ENCODE data around the gene DXO. TPM values are rescaled to one million over a fixed set of nuclear protein-coding genes. Genes with fewer than 3 reads are reported as not detected.
"Not testable (repeated sequence)": the region's sequence is repeated elsewhere in the genome, so short reads cannot be mapped to it uniquely, and the experiment has no call there.

DXO gene
- polyA plus RNA-seq, 1 experiment: 28.1 TPM

DNA sequence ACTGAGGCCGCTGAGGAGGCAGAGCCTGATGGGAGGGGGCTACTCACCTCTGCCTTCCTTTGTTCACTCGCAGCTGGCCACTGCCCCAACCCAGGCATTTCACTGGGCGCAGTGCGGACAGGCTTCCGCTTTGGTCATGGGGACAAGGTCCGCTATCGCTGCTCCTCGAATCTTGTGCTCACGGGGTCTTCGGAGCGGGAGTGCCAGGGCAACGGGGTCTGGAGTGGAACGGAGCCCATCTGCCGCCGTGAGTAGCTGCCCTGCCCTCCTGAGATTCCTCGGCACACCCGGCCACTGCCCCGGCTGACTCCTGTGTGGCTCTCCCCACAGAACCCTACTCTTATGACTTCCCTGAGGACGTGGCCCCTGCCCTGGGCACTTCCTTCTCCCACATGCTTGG, 38.4 kb downstream of the DXO start:
- POLR2A ChIA-PET: no interaction called here
- CTCF ChIA-PET: no interaction called here
- no peaks in the 10 kb centered on the region for H3K36me3 ChIP-seq (ENCODE audit: control insufficient read depth, insufficient read depth, low read length)
- no peaks in the 10 kb centered on the region; the same call in 1 of the 2 replicates for H3K27me3 ChIP-seq (ENCODE audit: control insufficient read depth, insufficient read depth, low read length)
- no peak overlapping the region for H3K4me3 ChIP-seq (ENCODE audit: low read depth, low read length)
- TF ChIP-seq, protein P1, sequence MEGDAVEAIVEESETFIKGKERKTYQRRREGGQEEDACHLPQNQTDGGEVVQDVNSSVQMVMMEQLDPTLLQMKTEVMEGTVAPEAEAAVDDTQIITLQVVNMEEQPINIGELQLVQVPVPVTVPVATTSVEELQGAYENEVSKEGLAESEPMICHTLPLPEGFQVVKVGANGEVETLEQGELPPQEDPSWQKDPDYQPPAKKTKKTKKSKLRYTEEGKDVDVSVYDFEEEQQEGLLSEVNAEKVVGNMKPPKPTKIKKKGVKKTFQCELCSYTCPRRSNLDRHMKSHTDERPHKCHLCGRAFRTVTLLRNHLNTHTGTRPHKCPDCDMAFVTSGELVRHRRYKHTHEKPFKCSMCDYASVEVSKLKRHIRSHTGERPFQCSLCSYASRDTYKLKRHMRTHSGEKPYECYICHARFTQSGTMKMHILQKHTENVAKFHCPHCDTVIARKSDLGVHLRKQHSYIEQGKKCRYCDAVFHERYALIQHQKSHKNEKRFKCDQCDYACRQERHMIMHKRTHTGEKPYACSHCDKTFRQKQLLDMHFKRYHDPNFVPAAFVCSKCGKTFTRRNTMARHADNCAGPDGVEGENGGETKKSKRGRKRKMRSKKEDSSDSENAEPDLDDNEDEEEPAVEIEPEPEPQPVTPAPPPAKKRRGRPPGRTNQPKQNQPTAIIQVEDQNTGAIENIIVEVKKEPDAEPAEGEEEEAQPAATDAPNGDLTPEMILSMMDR (IDR thresholded peaks at IDR 0.05; ENCODE audit: insufficient read depth, low read depth, low read length): no peak
- no peak for DNase-seq (ENCODE audit: low read depth)

DNA sequence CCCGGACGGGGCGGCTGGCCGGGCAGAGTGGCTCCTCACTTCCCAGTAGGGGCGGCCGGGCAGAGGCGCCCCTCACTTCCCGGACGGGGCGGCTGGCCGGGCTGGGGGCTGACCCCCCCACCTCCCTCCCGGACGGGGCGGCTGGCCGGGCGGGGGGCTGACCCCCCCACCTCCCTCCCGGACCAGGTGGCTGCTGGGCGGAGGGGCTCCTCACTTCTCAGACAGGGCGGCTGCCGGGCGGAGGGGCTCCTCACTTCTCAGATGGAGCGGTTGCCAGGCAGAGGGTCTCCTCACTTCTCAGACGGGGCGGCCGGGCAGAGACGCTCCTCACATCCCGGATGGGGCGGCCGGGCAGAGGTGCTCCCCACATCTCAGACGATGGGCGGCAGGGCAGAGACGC, 39.8 kb downstream of the DXO start:
- H3K36me3 ChIP-seq (ENCODE audit: control insufficient read depth, insufficient read depth, low read length); DNase-seq (ENCODE audit: low read depth); POLR2A ChIA-PET; H3K4me3 ChIP-seq (ENCODE audit: low read depth, low read length); CTCF ChIA-PET; H3K27me3 ChIP-seq (ENCODE audit: control insufficient read depth, insufficient read depth, low read length): not testable (repeated sequence)

DNA sequence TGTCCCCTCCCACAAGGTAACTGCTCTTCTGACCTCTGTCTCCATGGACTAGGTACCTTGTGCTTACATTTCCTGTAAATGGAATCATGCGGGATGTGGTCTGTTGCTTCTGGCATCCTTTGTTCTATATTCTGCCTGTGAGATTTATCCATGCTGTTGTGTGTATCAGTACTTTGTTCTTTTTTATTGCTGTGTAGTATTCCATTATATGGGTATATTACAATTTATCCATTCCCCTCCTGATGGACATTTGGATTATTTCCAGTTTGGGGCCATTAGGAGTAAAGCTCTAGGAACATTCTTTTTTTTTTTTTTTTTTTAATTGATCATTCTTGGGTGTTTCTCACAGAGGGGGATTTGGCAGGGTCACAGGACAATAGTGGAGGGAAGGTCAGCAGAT, 41.0 kb downstream of the DXO start:
- no peak for DNase-seq (ENCODE audit: low read depth)
- Histone ChIP-seq H3K36me3 (ENCODE audit: control insufficient read depth, insufficient read depth, low read length) (no peaks in the 10 kb centered on the region), H3K4me3 (ENCODE audit: low read depth, low read length) (no peak overlapping the region), H3K27me3 (ENCODE audit: control insufficient read depth, insufficient read depth, low read length) (no peaks in the 10 kb centered on the region; the same call in 1 of the 2 replicates)
- POLR2A ChIA-PET: no interaction called here
- TF ChIP-seq, protein P1 (IDR thresholded peaks at IDR 0.05; ENCODE audit: insufficient read depth, low read depth, low read length): no peak
- CTCF ChIA-PET: interaction anchor here (2.0 kb wide), 2 partner anchors 9 to 21 kb away, joined by 5 to 7 read pairs; no protein-coding TSS in a partner anchor

DNA sequence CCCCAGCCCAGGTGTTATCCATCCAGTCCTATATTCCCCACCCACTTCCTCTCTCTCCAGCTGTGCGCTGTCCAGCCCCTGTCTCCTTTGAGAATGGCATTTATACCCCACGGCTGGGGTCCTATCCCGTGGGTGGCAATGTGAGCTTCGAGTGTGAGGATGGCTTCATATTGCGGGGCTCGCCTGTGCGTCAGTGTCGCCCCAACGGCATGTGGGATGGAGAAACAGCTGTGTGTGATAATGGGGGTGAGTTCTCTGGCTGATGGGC, 43.3 kb downstream of the DXO start:
- Histone ChIP-seq H3K36me3 (ENCODE audit: control insufficient read depth, insufficient read depth, low read length) (no peaks in the 10 kb centered on the region), H3K27me3 (ENCODE audit: control insufficient read depth, insufficient read depth, low read length) (no peaks in the 10 kb centered on the region; the same call in 1 of the 2 replicates), H3K4me3 (ENCODE audit: low read depth, low read length) (no peak overlapping the region)
- no peak for DNase-seq (ENCODE audit: low read depth)
- TF ChIP-seq, protein P1 (IDR thresholded peaks at IDR 0.05; ENCODE audit: insufficient read depth, low read depth, low read length): no peak
- ChIA-PET POLR2A (no interaction called here), CTCF (no interaction called here)

DNA sequence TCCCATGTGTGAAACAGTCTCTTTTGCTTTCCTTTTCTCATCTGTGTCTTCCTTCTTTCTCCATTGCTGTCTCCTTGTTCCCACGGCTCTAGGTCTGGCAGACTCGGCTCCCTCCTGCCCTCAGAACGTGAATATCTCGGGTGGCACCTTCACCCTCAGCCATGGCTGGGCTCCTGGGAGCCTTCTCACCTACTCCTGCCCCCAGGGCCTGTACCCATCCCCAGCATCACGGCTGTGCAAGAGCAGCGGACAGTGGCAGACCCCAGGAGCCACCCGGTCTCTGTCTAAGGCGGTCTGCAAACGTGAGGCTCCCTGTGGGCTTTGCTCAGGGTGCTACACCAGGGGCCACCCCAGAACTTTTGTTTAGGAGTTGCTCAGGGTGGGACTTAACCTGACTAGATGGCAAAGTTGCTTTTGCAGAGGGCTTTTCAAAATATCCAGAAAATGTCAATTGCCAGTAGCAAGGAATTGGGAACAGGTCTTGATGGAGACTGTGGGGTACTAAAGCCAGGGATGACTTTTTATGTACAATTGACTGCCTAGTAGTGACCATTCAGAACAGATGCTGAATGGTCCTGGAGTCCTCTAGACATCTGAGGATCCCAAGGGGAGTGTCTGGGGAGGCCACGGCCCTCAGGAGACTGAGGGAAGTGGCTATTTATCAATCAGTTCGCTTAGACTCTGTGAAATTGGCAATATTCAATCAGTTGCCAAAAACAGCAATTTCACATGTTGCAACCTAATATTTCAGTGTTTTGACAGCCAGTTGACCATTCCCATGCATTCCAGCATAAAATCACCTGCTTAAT, 43.9 kb downstream of the DXO start:
- no peak for DNase-seq (ENCODE audit: low read depth)
- no peaks in the 10 kb centered on the region for H3K36me3 ChIP-seq (ENCODE audit: control insufficient read depth, insufficient read depth, low read length)
- H3K27me3 ChIP-seq (ENCODE audit: control insufficient read depth, insufficient read depth, low read length): no peaks in the 10 kb centered on the region; the same call in 1 of the 2 replicates
- ChIA-PET POLR2A (interaction anchor here (0.6 kb wide), 1 partner anchor 264 kb away, joined by 3 read pairs; no protein-coding TSS in a partner anchor), CTCF (no interaction called here)
- H3K4me3 ChIP-seq (ENCODE audit: low read depth, low read length): no peak overlapping the region
- TF ChIP-seq, protein P1 (IDR thresholded peaks at IDR 0.05; ENCODE audit: insufficient read depth, low read depth, low read length): no peak
